HFFc6 (cell line): ENCODE results near the gene PDE6H. TPM values are rescaled to one million over a fixed set of nuclear protein-coding genes. Genes with fewer than 3 reads are reported as not detected.

Experiments
- DNase-seq: peaks from one replicate; pipeline ENCODE4 v3.0.0-alpha.2; 2018
- H3K27ac Mint-ChIP-seq: 2 replicates; pipeline ENCODE4 v1.8.0; 2020; ENCODE audit warnings: mild to moderate bottlenecking, mixed read lengths
- H3K27me3 Mint-ChIP-seq: 2 replicates; pipeline ENCODE4 v1.8.0; 2021; ENCODE audit warnings: mild to moderate bottlenecking, moderate library complexity, mixed read lengths; ENCODE audit not compliant: insufficient read depth
- H3K36me3 Mint-ChIP-seq: 2 replicates; pipeline ENCODE4 v1.8.0; 2021; ENCODE audit warnings: low read depth, mixed read lengths
- H3K4me1 Mint-ChIP-seq: 2 replicates; pipeline ENCODE4 v1.8.0; 2020; ENCODE audit warnings: low read depth, mixed read lengths
- H3K4me3 Mint-ChIP-seq: 2 replicates; pipeline ENCODE4 v1.8.0; 2020; ENCODE audit warnings: mild to moderate bottlenecking, moderate library complexity, mixed read lengths
- H3K9me3 Mint-ChIP-seq: 2 replicates; pipeline ENCODE4 v1.8.0; 2020; ENCODE audit warnings: mild to moderate bottlenecking, mixed read lengths
- total RNA-seq, 6 experiments: library from RNA; stranded (reverse); fragmentation: NEBNext Ultra II Directional; extraction: Animal tissue kit (Norgen Biotek cat#: 25700); gene quantifications; 2 replicates in 1 of 6; 3 replicates in 5 of 6; pipeline ENCODE4 v1.2.3, GENCODE V29; 2021
- TF ChIP-seq, protein P1 (sequence below): fragments of 200-600 bp; sonication (generic); IDR thresholded peaks from 2 replicates; pipeline ENCODE4 v1.5.0; 2021; ENCODE audit warnings: antibody characterized with exemption, mild to moderate bottlenecking

PDE6H gene
- total RNA-seq, 6 experiments from 2014 or later: not detected

DNA sequence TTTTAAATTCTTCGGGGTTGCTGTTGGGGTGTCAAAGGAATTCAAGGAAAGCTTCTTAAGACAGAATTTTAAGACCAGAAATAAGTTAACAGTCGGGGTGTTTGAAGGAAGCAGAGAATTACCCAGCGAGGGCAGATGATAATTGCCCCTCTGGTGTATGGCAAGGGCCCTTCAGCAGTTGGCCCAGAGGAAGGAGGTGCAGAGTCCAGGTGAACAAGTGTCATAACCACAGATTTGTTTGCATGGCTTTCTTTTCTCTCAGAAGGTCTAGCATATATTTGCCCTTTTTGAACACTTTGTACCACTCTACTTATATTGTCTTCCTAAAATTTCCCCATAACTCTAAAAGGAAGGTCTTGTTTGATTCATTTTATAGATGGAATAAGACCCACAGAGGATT is 1.8 kb downstream of the PDE6H start:
- peaks cover 7% of the 10 kb centered on the region for H3K27me3 Mint-ChIP-seq
- H3K4me3 Mint-ChIP-seq: no peak overlapping the region
- TF ChIP-seq, protein P1, sequence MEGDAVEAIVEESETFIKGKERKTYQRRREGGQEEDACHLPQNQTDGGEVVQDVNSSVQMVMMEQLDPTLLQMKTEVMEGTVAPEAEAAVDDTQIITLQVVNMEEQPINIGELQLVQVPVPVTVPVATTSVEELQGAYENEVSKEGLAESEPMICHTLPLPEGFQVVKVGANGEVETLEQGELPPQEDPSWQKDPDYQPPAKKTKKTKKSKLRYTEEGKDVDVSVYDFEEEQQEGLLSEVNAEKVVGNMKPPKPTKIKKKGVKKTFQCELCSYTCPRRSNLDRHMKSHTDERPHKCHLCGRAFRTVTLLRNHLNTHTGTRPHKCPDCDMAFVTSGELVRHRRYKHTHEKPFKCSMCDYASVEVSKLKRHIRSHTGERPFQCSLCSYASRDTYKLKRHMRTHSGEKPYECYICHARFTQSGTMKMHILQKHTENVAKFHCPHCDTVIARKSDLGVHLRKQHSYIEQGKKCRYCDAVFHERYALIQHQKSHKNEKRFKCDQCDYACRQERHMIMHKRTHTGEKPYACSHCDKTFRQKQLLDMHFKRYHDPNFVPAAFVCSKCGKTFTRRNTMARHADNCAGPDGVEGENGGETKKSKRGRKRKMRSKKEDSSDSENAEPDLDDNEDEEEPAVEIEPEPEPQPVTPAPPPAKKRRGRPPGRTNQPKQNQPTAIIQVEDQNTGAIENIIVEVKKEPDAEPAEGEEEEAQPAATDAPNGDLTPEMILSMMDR: no peak
- H3K27ac Mint-ChIP-seq: no peak overlapping the region
- no peaks in the 10 kb centered on the region for H3K36me3 Mint-ChIP-seq
- no peaks in the 10 kb centered on the region for H3K9me3 Mint-ChIP-seq
- H3K4me1 Mint-ChIP-seq: peaks cover 7% of the 10 kb centered on the region; the same call in 1 of the 2 replicates
- no peak for DNase-seq

- Mint-ChIP-seq H3K36me3 (no peaks in the 10 kb centered on the region), H3K4me3 (no peak overlapping the region), H3K4me1 (peaks cover 5% of the 10 kb centered on the region; the same call in 1 of the 2 replicates), H3K27me3 (peaks cover 7% of the 10 kb centered on the region), H3K27ac (no peak overlapping the region), H3K9me3 (no peaks in the 10 kb centered on the region)
- DNase-seq: no peak
- TF ChIP-seq, protein P1: no peak
Measured at GRCh38 chr12:14975457-14975856, 2.6 kb downstream of the PDE6H start.

- no peak for DNase-seq
- Mint-ChIP-seq H3K27me3 (peaks cover 11% of the 10 kb centered on the region), H3K4me1 (no peaks in the 10 kb centered on the region), H3K27ac (no peak overlapping the region), H3K36me3 (no peaks in the 10 kb centered on the region), H3K4me3 (no peak overlapping the region), H3K9me3 (no peaks in the 10 kb centered on the region)
- TF ChIP-seq, protein P1: no peak
Measured at GRCh38 chr12:14976658-14977057, 3.8 kb downstream of the PDE6H start.

- no peak overlapping the region for H3K27ac Mint-ChIP-seq
- TF ChIP-seq, protein P1: no peak
- no peaks in the 10 kb centered on the region for H3K9me3 Mint-ChIP-seq
- no peak for DNase-seq
- no peaks in the 10 kb centered on the region for H3K4me1 Mint-ChIP-seq
- H3K27me3 Mint-ChIP-seq: peaks cover 7% of the 10 kb centered on the region
- no peaks in the 10 kb centered on the region for H3K36me3 Mint-ChIP-seq
- H3K4me3 Mint-ChIP-seq: no peak overlapping the region
Measured at GRCh38 chr12:14979468-14979867, 6.6 kb downstream of the PDE6H start.

DNA sequence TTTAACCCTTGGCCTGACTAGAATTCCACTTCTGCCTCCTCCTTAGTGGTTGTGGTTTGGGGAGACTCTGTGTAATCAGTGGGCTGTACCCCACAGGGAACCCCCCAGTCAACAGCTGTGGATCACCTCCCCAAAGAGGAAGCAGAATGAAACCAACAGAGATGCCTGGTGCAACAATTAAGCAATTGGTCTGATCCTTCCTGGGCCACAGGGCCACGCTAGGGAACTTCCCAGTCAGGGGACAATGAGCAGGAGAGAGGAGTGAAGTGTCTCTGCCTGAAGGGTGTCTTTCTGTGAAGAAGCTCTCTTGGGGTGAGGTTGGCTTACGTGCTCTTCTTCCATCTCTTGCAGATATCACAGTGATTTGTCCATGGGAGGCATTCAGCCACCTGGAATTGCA is 8.2 kb downstream of the PDE6H start:
- Mint-ChIP-seq H3K36me3 (no peaks in the 10 kb centered on the region), H3K4me3 (no peak overlapping the region), H3K27ac (no peak overlapping the region), H3K4me1 (no peaks in the 10 kb centered on the region), H3K9me3 (no peaks in the 10 kb centered on the region), H3K27me3 (peaks cover 7% of the 10 kb centered on the region)
- DNase-seq: no peak
- TF ChIP-seq, protein P1: no peak

- Mint-ChIP-seq H3K4me1 (no peaks in the 10 kb centered on the region), H3K4me3 (no peak overlapping the region), H3K9me3 (no peaks in the 10 kb centered on the region), H3K27ac (no peak overlapping the region), H3K36me3 (no peaks in the 10 kb centered on the region), H3K27me3 (peaks cover 4% of the 10 kb centered on the region)
- TF ChIP-seq, protein P1: no peak
- no peak for DNase-seq
Measured at GRCh38 chr12:14982562-14982961, 9.7 kb downstream of the PDE6H start.
